GM18858 (cell line): ENCODE measurements around the gene KLHL40.

ENCODE experiments used
- ATAC-seq: cut with Tn5 transposase; IDR thresholded peaks from one replicate; pipeline ENCODE4 v1.9.1; 2021; ENCODE audit not compliant: unreplicated experiment

Gene KLHL40

DNA sequence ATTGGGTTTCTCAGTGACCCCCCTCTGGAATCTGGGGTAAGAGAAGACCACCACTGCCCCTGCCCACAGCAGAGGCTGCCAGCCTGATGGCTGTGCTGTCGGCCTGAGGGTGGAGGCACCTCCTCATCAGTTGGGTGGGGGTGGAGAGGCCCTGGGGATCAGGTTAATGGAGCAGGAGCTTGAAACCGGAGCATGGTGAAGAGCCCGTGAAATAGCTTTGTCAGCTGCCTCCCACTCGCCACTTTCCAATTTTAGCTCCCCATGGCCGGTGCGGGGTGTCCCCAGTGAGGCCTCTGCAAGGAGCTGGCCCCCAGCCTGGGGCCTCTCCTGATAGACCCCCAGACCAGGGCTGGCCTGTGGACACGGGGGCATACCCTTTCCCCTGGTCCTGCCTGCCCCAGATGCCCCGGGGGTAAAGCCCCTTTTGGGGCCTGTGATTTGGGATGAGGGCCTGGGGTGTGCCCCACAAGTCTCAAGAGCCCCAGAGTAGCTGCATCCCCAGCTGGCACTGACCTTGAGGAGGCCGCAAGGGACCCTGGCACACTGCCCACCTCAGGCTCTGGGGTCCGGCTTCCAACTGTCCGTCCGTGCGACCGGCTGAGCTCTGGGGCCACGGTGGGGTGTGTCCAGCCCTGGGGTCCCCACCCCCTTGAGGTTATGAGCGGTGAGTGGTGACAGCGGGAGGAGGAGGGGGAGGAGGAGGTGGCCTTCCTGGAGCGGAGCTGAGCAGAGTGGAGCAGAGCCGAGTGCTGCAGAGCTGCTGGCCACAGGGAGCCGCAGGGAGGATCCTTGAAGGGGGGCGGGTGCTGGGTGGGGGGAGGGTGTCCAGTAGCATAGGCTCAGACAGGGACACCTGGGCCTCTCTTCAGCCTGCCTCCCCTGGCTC, 17.0 kb downstream of the KLHL40 start, which contains the start of gene HHATL:
Gene HHATL, minus strand, starts transcription at position 733 of the 886 bp plus-strand sequence. CDS start 1,972 bp downstream, outside the sequence.
- ATAC-seq = no peak

GRCh38 chr3:42702982-42703694, 17.8 kb downstream of the KLHL40 start:
- no peak for ATAC-seq

GRCh38 chr3:42703695-42704025, 18.3 kb downstream of the KLHL40 start:
- no peak for ATAC-seq

- ATAC-seq = no peak
Observed at GRCh38 chr3:42704136-42704841, 19.0 kb downstream of the KLHL40 start.

GRCh38 chr3:42705058-42705767, 19.9 kb downstream of the KLHL40 start:
- no peak for ATAC-seq

DNA sequence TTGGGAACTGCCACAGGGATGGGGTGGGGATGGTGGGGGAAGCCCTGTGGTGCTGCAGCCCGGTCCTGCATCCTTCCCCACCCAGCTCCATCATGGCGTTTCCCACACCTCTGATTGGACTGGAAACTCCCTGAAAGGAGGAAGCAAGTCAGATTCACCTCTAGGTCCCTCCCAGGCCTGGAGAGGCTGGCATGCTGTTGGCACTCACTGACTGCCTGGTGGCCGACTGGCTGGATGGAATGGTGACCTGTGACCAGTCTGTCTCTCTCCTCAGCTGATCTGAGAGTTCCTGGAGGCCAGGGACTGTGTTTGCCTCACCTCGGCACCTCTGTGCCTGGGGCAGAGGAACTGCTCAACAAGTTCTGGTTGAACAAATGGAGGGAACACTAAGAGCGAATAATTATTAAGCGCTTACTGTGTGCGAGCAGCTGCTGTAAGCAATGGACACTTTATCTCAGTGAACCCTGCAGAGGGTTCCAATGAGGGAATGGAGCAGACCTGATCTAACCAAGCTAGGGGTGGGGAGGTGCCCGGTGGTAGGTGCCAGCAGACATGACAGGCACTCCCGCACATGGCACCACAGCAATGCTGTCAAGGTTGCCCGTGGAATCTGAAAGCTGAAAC, 20.7 kb downstream of the KLHL40 start:
- ATAC-seq = no peak

DNA sequence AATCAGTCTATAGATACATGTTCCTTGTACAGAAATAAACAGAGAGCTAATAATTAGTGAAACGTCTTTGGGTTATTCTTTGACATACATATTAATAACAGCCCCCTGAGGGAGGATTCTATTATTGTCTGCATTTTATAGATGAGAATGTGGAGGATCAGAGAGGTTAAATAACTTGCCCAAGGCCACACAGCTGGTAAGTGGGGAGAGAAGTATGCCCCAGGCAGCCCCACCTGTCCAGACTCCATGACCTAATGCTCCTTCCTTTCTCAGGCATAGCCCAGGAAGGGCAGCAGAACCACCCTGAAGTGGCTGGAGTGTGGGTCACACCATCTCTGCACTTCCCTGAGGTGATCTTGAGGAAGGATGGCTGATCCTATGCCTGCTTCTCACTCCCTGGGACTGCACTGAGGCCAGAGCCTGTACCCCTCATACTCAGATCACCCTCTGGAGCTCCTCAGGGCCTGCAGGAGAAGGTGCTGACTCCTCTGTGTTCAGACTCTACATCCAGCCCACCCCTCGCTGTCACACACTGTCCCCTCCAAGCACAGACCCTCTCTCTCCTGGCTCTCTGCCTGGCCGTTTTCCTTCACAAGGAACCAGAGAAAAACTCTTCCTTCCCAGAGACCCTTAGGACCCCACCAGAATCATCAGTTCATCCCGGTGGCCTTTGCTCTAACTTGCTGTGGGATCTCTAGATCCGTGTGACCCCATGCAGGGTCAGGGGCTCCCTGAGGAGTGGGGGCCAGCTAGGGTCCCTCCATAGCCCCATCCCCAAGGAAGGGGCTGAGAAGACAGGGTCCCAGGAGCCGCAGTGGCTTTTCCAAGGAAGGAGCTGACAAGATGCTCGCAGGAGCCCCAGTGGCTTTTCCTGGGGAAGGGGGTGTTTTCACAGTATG, 21.6 kb downstream of the KLHL40 start:
- ATAC-seq = no peak

DNA sequence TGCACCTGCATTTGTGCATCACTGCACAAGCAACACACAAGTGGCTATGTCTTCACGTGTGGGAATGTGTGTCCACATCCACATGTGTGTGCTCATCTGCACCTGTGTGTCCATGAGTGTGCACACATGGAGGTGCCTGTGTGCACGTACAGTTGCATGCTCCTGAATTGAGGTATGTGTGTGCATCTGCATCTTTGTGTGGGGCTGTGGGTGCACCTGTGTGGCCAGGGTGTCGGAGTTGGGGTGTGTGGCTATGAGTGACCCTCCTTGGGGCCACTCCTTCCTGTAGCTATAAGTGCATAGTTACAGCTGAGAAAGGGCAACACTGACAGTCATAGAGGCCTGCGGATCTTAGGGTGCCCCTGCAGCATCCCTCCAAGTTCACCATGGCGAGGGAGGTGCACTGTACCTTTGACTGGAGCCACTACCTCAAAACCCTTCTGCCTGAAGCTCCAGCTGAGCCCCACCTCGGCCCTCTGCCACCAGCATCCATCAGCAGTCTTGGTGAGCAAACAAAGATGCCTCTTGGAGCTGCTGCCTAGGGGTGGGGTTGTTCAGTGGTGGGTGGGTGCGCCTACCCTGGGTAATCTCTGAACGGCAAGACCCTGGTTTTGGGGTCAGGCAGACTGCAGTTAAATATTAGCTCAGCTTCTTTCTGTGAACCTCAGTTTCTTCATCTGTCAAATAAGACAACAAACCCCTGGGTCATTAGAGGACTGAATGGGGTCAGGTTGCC, 22.5 kb downstream of the KLHL40 start:
- no peak for ATAC-seq

GRCh38 chr3:42708611-42709151, 23.3 kb downstream of the KLHL40 start:
- ATAC-seq = no peak

DNA sequence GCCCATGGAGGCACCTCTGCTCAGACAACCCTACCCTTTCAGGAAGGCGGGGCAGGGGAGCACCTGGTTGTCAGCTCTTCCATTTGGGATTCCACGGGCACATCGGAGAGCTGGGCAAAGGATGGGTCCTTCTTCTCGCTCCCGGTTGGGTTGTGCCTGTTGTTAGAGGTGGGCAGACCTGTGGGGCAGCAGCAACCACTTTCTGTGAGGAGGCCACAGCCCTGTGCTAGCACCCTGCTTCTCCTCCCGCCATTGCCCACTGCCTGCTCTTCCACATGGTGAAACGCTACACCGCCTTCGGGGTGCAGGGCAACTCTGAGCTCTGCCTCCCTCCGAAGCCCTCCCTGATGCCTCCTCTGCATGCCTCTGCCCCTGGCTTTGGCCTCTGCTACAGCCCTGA, 24.3 kb downstream of the KLHL40 start:
- no peak for ATAC-seq

- no peak for ATAC-seq
Observed at GRCh38 chr3:42710323-42711021, 25.1 kb downstream of the KLHL40 start.

DNA sequence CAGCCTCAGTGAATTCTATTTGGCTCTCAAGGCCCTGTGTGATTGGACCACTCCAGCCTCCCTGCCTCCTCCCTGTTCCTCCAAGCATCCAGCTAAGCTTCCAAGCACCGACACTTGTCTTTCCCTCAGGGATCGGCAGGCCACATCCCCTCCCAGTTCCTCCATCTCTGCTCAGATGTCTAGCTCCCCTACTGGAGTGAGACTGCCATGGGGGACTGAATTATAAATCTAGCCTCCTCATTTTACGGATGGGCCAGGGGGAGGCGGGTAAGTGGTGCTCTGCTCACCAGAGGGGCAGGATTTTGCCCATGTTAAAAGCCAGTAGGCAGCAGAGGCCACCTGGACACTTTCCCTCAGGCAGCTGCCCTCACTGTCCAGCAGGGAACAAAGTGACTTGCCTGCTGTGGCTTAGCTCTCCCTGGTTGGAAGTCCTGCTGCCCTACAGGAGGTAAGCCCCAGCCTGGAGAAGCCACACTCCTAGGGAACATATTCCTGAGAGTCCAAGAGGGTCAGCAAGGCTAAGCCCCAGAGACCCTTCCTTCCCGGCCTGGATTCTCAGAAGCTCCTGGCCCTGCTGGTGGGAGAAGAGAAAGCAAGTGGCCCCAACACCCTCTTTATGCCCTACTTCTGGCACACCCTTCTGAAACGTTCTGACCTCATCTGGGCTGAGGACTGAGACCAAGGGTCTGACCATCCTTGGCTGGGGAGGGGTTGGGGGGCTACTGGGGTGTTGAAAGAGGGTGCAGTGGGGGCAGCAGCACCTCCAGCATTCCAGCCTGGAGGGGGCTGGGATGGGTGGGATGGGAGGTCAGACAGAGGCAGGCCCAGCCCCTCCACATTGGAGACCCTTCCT, 26.4 kb downstream of the KLHL40 start:
- ATAC-seq = no peak

DNA sequence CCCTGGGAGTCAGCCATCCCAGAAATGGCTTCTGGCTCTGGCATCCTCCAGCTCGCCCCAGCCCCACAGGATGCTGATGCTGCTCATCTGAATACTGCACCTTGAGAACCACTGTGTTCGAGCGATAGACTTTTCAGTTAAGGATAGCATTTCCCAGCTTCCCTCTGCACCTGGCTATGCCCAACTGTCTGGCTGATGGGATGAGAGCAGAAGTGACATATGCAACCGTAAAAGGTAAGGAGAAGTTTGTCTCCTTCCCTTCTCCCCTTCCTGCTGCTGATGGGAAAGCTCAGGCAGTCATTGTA, 27.0 kb downstream of the KLHL40 start:
- ATAC-seq = no peak

GRCh38 chr3:42712688-42713372, 27.5 kb downstream of the KLHL40 start:
- no peak for ATAC-seq

GRCh38 chr3:42713747-42714146, 28.4 kb downstream of the KLHL40 start:
- no peak for ATAC-seq

DNA sequence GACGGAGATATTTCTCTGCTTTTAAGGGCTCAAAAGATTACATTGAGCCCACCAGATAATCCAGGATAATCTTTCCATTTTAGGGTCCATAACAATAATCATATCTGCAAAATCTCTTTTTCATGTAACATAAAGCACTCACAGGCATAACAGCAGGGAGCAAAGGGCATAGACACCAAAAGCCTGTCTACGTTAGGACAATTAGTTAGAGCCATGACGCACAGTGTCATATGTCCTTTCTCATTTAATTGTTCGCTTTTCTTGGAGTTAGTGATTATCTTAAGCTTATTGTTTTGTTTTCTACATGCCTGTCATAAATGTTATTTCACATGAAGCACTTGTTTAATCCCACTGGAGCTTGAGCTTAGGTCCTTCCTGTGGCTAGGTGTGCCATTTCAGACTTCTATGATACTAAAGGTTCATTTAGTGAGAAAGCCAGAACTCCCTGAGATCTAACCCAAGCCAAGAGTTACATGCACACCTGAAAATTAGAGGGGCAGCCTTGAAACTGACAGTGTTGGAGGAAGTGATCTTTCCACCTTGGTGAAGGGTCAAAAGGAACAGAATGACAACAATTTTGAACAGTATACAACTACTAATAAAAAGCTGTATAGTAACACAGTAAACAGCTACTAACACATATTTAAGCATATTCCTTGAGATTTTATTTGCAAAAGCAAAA, 29.0 kb downstream of the KLHL40 start:
- ATAC-seq = no peak
